ENCODE data around the gene PIEZO2.
"Not testable (repeated sequence)": the region's sequence is repeated elsewhere in the genome, so short reads cannot be mapped to it uniquely, and the experiment has no call there.

The PIEZO2 gene

DNA sequence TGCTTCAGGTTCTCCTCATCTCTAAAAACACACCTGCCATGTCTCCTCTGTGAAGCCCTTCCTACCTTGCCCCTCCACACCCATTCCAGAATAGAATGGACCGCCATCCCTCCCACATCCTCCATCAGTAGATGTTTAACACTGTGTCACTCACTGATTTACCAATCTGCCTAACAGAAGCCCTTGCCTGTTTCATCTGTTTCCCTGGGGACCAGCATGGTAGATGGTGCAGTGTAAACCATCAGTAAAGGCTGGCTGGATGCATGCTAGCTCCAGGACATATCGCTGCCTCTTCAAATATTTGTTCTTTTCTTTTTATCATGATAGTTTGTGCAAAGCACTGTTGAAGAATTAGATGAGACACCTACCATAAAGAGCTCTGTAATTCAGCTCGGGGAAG lies 271.4 kb downstream of the PIEZO2 start:
- DNase-seq = no peak

DNA sequence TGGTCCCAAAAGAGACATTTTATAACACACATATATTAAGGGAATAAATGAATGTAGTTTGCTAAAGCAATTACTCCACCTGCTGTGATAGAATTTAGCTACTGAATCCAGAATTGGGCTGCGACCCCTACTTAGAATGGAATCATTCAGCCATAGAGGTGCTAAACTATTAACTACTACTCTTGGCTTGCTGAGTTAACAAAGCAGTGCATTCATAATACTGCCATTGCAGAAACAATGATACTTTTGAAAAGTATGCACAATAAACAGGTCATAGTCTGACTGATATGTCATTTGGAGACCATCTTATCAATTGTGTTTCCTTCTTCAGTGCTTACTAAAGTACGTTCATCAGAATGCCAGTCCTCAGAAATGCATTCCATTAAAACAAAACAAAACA lies 273.6 kb downstream of the PIEZO2 start:
- no peak for DNase-seq

DNA sequence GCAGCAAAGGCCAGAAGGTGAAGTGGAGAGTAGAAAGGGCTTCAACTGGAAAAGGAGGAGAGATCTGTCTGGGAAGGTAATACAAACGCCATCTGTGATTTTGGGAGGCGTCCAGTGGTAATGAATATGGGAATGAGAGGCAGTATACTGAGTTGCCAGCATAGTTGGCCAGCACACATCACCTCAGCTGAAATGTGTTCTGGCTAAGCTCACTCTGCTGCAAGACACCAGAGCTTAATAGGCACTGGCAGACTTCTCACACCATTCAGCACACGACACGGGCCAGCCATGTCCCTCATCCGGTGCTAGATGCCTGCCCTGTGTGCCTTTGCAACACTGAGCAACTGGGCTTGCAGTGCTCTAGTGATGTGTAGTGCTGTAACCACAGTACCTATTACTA lies 277.1 kb downstream of the PIEZO2 start:
- DNase-seq = no peak

DNA sequence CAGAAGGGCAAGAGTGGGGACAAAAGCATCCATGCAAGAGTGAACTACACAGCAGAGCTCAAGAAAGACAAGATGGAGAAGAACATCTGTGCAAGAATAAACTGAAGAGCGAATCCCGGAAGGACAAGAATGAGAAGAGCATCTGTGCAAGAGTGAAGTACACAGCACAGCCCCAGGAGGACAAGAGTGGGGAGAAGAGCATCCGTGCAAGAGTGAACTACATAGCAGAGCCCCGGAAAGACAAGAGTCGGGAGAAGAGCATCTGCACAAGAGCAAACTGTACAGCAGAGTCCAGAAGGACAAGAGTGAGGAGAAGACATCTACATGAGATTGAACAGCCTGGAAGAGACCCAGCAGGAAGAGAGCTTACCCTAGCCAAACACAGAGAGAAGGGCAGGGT lies 284.6 kb downstream of the PIEZO2 start:
- DNase-seq = no peak

DNA sequence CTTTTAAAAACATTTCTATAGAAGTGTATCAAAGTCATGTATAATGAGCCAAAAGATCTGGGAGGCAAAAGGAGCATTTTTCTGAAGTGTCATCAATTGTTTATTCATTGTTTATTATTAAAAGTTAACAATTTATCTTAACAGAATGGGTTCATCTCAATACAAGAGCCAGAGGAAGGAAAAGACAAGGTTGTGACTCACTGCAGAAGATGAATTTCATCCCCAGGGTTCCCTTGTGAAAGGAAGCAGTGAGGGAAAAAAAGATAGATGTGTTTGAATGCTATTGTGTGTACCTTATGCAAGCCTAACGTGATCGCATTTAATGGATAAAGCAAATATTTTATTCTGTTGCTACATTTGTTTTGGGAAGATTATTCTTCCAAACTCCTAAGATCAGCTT lies 286.3 kb downstream of the PIEZO2 start:
- no peak for DNase-seq

DNA sequence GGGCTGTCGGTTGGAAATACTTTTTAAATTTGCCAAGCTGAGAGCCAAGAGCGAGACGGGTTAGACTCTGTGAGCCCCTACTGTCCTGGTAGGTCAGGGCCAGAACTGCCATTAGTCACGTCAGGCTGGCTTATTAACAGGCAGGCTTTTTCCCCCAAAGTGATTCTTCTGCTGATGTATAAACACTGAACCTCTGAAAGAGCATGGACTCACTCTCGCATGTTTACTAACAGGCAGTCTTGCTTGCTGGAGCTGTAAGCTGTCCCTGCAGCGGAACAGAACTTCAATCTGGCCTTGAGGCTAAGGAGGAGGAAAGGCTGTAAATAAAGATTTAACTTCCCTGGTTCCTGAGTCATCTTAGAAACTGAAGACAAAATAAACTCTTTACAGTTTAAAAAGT lies 288.4 kb downstream of the PIEZO2 start:
- DNase-seq = no peak

DNA sequence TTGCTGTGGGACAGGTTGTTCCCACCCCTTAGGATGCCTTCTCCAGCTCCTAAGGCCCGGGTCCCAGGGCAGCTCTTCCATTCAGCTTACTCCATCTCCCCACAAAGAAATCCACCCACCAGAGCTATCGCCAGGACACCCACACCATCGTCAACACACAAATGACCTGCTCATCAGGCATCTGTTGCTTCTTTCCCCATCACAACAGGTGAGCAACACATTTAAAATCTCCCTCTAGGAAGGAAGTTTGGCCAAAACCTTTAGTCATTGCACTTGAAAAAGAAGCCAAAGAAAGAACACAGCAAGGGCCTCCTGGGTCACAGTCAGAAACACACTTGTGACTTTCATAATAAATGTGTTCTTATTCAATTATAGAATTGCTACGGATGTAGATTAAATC lies 289.0 kb downstream of the PIEZO2 start:
- no peak for DNase-seq

DNA sequence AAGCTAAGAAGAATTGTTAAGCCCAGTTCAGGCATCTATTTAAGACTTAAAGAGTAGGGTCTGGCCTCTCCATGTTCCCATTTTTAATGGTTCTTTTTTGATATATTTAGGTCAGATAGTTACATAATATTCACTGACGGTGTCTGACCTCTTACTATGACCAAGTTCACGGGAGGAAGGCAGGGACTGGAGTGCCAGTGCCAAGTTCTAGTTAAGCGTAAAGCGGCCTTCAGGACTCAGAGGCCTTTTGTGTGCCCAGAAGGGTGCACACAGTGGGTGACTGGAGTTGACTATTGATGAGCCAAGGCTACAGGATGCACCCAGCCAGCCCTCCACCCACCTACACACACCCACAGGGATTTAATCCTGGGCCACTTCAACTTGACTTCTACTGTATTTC lies 290.9 kb downstream of the PIEZO2 start:
- no peak for DNase-seq

DNA sequence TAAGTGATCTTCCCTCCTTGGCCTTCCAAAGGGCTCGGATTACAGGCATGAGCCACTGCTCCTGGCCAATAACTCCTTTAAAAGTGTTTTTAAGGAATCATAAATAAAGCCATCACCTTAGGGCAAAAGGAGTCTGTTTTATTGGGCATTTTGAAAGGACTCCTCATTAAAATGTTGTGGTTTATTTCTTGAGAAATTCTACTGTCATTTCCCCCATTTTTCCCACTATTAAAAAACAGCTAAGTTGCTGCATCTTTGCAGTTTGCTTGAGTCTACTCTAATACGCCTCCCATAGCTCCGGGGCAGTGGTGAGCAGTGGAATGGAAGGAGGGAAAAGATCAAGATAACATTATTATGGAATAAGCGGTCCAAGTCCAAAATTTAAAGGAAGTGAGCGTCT lies 293.2 kb downstream of the PIEZO2 start:
- DNase-seq = no peak

DNA sequence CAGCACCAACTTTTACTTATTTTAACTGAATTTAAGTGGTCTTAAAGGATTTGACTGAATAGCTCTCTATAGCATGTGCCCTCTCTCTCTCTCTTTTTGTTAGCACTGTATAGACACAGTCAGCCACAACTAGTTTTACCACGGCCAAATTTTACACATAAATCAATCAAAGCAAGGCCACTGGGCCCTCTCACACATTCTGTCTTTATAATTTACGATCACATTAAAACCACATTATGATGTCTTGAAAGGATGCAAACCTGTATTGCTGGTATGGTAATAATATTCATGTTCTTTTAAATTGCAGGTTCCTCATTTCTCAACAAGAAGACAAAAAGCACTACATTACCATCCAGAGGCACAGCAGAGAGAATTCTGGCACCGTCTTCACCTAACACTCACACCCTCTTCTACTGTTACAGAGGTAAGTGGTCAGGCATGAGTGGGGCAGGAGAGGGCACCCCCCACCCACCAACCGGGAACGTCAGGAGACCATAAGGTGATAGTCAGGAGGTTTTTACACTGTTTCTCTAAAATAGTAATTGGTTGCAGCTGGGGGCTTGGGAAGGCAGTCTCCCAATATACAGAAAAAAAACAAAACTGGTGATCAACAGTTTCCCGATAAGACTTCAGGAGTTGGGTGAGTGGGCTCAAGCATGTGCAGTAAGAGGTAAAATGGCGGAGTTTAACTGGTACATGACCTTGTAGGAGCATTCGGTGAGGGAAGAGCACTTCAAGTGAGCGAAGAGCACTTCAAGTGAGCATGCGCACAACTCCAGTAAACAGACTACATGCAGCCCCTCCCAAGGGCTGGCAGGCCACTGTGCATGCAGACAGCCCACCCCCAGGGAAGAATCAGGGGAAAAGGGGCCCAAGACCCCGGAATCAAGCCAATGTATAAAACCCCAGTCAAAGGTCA lies 296.7 kb downstream of the PIEZO2 start:
- peak; percentile 95 for DNase-seq

DNA sequence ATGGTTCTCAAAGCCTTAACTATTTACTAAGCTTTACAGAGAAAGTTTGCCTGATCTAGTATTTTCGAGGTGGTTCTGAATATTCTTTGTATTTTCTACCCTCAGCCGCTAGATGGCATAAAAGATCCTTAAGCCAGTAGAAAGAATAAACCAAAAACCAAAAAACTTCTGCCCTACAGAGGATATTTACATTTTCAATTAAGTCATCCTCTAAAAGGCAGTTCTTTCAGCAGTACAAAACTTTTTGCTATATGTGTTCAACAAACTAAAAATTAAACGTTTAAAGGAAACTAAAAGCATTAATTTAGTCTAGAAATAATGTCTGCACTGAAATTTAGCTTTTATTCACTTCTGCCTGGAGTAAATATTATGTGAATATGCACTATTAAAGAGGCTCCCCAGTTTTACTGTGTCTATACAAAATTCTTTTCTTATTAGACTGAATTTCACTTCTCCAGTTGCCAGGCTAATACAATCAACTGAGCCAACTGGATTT lies 297.5 kb downstream of the PIEZO2 start:
- peak; percentile 74 for DNase-seq

DNA sequence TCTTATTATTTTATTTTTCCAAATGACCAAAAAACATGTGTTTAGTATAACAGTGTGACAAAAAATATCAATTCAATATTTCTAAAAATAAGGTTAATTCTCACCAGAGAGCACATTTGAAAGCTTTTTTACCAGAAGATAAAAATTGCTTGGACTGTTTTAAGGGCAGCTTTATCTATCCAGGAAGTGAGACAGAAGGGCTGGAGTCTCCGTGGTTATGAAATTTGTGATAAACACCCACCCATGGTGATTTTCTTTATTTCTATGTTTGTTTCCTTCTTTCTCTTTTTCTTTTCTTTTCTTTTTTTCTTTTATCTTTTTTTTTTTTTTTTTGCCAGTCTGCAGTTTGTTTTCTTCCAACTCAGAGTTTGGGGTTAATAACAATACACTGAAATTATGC lies 298.5 kb downstream of the PIEZO2 start:
- DNase-seq = no peak

DNA sequence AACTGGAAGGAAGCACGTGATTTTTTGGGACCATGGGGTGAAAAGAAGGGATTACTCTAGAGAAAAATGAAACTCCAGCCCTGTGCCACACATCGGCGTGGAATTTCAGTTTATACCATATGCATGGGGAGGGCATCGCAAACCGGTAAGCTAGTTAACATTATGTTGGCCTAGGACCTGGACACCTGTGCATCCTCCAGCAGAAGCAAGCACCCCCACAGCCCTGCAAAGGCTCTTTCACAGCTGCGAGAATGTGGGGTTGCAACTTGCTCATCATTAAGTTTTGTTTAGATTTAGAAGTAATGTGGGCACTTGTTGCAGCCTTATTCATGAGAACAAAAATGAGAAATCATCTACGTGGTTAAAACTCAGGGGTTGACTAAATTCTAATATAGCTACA lies 299.2 kb downstream of the PIEZO2 start:
- no peak for DNase-seq

DNA sequence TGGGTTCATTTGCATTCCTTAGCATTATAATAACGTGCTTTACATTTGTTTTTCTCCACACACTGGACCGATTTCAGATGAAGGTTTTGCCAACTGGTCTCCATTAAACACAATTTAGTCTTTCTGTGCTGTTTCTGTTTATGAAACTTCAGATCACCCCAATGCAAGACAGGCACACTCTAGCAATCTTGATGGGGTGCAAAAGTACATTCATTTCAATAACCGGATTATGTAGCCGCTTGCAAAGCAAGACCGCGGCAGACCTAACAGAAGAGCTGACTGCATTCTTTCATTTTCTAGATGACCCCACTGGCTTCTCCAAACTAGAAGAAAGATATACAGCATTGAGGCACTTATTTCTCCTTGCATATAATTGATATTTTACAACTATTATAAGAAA lies 301.5 kb downstream of the PIEZO2 start:
- no peak for DNase-seq

DNA sequence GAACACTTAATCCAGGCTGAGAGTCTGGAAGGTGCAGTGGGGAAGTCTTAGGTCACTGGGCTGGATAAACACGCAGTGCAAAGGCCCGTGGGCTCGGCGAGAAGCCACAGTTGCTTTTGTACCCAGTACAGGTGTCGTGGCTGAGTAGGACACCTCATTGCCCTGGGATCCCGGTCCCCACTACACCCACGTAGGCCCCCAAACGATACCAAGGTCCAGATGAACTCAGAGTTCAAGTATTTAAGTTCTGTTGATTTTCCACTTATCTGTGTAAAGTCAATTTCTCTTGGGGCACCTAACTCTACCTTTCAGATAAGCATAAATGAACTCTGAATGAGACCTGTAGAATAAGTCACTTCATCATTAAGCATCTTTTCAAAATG lies 302.0 kb downstream of the PIEZO2 start:
- DNase-seq = no peak

DNA sequence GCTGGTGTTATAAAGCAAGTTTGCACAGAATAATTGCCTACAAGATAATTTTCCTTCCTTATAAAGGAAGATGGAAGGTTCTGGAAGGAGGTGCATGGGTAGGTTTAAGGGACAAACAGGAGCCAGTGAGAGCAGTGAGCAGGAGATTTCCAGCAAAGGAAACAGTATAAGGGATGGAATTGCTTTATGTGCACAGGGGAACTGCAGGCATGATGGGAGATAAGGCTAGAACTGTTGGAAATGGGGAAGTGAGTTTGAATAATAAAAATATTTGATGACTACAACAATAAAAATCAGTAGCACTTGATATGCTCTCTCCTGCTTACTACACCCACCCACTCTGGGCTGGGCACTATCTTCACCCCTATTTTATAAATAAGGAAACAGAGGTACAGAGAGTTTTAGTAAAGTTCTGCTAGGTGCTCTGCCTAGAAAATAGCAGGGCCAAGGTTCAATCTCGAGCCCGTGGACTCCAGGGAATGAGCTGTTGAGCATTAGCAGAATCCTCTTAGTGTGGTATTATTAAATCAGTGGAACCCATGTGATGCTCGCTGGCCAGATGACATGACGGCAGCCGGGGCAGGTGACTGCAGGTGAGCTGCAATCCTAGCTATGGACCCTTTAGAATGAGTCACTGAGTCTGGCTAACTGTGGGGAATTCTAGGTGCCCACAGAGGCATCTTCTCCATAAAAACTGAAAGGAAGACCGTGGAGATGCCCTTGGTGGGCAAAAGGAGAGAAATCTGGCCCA lies 302.5 kb downstream of the PIEZO2 start:
- DNase-seq = no peak

DNA sequence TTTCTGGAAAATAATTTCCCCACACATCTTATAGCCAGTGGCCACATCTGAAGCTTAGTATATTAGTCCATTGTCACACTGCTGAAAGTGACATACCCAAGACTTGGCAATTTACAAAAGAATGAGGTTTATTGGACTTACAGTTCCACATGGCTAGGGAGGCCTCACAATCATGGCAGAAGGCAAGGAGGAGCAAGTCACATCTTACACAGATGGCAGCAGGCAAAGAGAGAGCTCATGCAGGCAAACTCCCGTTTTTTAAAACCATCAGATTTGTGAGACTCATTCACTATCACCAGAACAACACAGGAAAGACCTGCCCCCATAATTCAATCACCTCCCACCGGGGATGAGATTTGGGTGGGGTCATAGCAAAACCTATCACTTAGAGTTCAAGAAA lies 303.3 kb downstream of the PIEZO2 start:
- not testable (repeated sequence) for DNase-seq

DNA sequence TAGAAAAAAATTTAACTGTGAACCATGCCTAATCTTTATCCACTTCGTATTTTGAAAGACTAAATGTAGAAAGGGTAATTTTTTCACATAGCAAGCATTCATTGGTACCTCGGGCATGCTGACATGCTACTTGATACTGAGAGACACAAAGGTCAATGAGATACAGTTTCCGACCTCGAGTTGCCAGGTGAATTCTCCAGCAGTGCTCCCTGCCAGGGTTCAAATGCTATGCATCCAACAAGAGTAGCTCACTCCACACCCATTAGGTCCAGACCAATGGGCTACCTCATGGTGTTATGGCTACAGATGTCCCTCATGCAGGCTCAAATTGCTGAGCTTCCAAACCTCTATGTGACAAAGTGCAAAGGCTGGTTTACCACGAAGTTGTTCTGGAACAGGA lies 305.8 kb downstream of the PIEZO2 start:
- no peak for DNase-seq

DNA sequence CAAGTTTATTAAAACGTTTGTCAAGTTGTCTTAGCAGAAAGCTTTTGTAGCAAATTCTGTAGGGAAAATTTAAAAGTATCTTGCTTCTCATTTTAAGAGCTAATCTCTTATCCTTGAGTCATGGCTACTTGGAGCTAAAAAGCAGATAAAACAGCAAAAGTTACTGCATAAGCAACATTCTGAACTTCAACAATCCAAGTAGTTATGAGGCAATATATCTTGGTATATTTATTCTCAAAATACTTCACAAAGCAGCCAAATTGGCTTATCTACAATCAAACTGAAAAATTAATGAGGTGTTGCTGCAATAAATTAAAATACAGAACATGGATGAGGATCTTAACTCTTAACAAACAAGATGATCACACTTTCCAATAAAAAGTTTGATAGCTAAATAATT lies 306.5 kb downstream of the PIEZO2 start:
- DNase-seq = no peak

DNA sequence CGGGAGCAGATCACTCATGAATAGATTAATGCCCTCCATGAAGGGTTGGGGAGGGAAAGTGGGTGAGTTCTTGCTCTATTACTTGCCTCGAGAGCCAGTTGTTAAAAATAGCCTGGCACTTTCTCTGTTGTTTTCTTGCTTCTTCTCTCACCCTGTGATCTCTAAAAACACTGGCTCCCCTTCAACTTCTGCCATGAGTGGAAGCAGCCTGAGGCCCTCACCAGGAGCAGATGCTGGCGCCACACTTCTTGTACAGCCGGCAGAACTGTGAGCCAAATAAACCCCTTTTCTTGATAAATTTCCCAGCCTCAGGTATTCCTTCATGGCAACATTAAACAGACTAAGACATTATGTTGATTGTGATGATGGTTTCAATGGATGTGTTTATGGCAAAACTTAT lies 307.0 kb downstream of the PIEZO2 start:
- no peak for DNase-seq

DNA sequence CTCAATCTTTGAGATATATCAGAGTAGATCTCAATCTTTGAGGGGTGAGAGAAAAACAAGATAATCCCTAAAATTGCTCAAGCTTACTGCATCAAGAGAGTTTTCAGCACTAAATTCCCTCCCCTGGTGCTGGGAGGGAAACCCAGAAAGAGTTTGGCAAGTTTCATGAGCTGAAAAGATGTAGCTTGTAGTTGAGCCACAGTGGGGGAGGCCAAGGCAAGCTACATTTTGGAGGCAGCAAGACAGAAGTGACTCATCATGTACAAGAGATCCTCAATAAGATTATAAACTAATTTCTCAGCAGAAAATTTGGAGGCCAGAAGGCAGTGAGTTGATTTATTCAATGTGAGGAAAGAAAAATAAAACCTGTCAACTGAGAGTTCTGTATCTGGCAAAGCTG lies 308.2 kb downstream of the PIEZO2 start:
- DNase-seq = no peak

DNA sequence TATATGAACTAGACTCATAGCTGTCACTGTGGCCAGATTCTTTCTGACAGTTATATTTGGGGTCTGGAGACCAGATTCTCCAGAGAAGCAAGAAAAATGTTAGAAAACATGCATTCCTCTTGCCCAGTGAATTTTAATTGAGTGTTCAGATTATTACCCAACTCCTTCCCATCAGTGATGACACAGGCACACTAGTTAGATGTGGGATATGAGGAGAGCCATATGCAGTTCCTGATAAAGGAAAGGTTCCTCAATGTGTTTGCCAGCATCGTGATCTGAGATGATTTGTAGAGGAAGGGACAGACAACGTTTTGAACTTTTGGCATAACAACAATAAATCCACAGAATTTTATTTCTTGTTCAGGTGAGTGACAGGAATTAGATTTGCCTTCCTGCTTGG lies 308.6 kb downstream of the PIEZO2 start:
- DNase-seq = no peak

DNA sequence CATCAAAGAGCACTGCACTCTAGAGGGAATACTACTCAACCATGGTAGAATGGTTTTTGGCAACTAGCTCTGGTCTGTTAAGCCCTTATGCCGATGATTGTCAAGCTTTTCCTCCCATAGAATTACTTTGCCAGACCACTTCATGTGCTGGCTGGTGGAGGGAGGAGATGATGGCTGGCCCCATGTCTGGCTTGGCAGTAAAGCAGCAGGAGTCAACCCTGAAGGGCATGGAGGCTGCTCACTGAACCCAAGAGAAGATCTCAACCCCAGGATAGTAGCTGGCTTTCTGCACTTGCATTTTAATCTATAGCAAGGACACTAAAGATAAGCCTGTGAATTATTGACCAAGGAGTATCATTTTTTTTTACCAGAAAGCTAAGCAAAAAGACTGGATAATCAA lies 309.9 kb downstream of the PIEZO2 start:
- DNase-seq = peak; percentile 85

DNA sequence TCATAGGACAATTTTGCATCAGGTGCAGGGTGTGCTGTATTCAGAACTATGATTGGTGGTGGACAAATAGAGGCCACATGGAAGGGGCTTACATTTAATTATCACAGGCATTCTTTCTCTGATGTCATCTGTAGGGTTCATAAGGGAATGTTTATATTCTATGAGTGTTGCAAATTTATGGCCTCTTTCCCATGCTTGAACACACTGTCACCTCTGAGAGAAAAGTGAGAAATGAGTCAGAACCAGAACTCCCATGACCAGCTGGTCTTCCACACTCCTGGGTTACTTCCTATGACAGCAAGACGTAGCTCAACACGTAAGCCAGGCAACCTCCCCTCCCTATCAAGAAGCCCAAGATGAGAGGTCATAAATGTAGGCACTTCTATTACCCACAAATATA lies 310.8 kb downstream of the PIEZO2 start:
- no peak for DNase-seq

All from DMS79 treated with DMSO at 0.1 percent for 48 hours (cell line).